HCEC 1CT (cell line): ENCODE measurements around the gene ZNF341.
"Not testable (repeated sequence)": the region's sequence is repeated elsewhere in the genome, so short reads cannot be mapped to it uniquely, and the experiment has no call there.

Experiments used
- DNase-seq: peaks from one replicate; pipeline ENCODE4 v3.0.0-alpha.2; 2017

ZNF341 gene

DNA sequence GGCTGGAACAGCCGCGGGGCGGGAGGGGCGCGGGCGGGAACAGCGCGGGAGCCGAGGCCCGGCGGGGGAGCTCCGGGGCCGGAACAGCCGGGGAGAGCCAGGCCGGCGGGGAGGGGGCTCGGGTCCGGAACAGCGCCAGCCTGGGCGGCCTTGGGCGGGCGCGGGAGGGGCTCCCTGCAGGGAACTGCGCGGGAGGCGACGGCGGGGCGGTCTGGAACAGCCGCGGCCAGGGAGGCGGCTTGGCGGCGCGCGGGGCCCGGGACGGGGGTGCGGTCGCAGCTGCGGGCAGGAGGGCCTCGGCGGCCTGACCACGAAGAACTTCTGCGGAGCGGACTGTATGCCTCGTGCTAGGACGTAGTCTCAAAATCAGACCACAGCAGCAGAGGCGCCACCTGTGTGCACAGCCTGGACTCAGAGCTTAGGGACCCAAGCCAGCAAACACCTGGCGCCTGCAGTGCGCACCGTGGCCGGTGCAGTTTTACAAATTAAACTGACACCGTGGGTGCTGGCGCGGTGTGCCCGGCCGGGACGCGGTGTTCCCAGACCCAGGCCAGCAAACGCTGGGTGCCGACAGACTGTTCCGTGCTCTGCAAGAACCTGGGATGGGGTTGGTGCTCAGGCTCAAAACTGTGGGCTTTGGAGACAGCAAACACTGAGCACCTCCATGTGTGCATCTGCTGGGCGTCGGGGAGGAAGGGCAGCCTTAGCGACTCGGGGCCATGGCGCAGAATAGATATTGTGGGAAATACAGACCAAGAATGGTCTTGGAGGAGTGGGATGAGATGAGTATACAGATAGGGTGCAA is 572 bp downstream of the ZNF341 start:
- no peak for DNase-seq

DNA sequence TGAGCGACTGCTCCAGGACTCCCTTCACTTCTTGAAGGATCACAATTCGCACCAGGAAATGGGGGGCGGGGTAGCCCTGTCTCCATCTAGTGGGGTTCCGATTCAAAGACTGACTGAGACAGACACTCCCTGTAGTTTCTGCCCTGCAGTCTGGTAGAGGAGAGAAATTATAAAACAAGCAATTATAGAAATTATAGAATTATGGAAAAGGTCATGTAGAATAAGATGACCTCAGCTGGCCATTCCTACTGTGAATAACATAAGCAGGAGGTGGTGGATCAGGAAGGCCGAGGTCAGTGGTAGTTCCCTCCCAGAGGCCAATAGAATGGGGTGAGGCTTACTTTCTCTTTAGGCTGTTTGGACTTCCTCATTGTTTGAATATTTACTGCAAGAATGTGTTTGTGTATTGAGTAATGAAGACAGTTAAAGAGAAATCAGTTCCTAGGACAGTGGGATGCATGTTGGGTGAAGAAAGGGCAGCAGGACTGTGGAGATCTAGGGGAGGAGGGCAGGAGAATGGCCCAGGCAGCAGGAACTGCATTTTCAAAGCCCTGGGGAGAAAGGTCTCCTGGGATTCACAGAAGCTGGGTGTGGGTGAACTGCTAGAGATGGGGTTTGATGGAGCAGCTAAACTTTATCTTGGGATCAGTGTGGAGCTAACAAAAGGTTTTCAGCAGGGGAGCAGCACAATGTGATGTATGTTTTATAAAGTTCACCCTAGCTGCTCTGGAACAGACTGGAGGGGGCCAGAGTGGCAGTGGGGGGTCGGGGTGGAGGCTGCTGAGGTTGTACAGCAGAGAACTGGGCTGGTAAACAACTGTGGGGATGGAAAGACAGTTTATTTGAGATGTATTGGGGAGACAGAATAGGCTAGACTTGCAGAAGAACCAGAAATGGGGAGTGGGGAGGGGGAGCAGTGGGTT is 2.1 kb downstream of the ZNF341 start:
- DNase-seq, result peak; percentile 89

DNA sequence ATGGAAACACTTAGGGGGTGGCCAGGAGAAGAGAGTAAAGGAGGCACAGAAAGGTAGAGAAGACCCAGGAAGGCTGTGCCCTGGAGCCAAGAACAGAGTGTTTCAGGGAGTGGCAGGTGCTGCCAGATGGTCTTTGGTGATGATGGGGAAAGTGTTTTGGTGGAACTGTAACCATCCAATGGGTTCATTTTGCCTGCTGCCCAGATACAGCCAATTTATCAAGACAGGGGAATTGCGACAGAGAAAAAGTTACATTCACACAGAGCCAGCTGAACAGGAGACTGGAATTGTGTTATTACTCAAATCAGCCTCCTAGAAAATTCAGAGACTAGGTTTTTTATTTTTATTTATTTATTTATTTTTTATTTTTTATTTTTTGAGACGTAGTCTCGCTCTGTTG is 5.2 kb downstream of the ZNF341 start:
- DNase-seq, result no peak

DNA sequence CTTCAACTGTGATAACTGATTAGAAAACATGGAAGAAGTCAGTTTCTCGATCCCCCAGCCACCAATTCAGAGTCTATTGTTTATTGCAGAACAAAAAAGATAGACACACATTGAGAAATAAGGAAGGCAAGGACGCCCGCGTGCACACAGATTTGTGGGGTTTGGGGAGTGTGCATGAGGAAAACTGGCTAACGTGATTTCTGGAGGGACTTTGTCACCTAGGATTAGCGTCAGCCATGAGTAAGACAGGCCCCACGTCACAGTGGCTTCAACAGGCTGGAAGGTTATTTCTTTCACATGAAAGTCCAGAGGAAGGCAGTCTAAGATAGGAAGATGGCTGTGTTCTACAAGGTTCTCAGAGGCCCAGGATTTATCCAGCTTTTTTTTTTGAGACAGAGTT is 7.7 kb downstream of the ZNF341 start:
- DNase-seq, result no peak

DNA sequence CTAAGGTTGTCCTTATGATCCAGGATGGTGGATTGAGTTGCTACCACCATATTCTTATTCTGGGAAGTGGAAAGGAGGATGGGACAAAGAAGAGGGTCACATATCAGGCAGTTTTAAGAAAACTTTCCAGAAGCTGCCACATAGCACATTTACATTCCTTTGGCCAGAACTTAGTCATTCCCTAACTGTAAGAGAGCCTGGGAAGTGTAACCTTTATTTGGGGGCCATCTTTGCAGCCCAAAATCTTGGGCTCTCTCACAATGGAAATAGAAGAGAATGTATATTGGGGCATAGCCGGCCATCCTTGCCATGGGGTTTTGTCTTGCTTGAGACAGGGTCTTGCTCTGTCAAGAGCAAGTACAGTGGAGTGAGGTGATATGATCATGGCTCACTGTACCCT is 8.4 kb downstream of the ZNF341 start:
- DNase-seq, result no peak

DNA sequence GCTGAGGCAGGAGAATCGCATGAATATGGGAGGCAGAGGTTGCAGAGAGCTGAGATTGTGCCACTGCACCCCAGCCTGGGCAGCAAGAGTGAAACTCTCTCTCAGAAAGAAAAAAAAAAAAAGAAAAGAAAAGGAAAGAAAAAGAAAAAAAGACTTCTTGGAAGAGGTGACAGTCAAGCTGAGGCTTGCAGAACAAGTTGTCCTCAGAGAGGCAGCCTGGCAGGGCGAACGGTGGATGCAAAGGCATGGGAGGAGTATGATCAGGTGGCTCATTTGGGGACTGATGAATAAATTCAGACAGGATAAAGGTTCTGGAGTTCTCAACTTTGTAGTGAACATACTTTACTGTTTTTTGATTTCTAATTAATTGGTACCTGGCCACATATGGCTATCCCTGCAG is 12.4 kb downstream of the ZNF341 start:
- no peak for DNase-seq

DNA sequence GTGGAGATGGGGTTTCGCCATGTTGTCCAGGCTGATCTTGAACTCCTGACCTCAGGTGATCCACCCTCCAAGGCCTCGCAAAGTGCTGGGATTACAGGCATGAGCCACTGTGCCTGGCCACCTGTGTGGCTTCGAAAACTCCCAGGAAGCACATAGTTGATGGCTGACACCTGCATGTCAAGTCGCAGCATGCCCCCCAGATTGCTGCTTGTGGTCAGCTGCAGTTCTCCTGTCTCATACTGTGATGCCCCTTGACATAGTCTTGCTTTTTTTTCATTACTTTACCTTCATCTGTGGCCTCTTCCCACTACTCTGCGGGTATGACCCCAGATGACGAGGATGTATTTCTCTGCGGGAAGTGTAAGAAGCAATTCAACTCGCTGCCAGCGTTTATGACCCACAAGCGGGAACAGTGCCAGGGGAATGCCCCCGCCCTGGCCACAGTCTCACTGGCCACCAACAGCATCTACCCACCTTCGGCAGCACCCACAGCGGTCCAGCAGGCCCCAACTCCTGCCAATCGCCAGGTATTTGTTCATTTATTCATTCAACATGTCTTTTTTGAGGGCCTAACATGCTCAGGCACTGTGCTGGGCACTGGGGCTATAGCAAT is 13.1 kb downstream of the ZNF341 start:
- no peak for DNase-seq

DNA sequence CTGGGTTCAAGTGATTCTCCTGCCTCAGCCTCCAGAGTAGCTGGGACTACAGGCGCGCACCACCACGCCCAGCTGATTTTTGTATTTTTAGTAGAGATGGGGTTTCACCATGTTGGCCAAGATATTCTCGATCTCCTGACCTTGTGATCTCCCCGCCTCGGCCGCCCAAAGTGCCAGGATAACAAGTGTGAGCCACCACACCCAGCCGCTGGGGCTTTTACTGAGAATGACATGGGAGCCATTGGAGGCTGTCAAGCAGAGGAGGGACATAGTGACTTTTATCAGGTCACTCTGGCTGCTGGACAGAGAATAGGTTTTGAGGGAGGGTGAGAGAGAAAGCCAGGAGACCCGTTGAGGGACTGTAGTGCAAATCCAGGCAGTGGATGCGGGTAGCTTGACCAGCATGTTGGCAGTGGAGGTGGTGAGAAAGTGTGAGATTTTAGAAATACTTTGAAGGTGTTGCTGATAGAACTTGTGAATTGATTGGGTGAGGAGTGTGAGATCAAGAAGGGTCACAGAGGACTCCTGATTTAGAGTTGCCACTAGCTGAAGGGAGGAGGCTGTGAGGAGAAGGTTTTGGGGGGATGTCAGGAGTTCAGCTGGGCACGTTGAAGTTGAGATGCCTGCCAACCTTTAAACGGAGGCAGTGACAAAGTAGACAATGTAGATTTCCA is 14.7 kb downstream of the ZNF341 start:
- no peak for DNase-seq

DNA sequence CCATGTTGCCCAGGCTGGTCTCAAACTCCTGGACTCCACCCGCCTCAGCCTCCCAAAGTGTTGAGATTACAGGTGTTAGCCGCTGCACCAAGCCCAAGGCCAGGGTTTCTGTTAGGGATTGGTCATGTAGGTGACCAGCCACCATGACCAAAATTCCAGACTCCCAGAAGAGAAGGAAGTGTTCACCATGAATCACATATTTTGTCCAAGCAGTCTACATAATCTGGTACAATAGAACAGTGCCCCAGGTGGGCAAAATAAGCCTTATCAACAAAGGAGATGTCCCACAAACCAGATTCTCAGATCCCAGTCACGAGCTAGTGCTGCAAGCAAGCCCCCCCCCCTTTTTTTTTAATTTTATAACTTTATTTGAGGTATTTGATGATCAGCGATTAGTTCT is 20.0 kb downstream of the ZNF341 start:
- no peak for DNase-seq

DNA sequence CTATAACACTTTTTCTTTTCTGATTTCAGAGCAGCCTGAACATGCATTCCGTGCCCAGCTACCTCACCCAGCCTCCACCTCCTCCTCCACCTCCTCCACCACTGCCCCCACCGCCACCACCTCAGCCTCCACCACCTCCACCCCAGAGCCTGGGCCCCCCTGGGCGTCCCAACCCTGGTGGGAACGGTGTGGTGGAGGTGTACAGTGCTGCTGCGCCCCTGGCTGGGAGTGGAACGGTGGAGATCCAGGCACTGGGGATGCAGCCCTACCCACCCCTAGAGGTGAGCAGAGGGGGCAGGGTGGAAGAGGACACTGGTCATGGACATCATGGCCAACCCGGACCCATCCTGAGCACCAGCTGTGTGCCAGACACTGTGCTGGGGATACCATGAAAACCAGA is 21.3 kb downstream of the ZNF341 start:
- DNase-seq, result no peak

DNA sequence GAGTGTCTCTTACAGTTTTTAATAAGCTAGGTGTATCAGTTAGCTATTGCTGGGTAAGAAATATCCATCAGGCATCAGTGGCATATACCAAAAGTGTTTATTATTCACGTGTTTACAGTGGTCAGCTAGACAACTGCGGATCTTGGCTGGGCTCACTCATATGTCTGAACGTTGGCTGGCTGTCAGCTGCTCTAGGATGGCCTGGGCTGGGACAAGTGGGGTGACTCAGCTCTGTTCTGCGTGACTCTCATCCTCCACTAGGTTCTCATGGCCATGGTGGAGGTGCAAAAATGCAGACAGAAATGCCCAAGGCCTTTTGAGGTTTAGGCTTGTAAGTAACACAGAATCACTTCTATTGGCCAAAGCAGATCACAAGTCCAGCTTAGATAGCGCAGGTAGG is 22.0 kb downstream of the ZNF341 start:
- DNase-seq, result peak; percentile 2

DNA sequence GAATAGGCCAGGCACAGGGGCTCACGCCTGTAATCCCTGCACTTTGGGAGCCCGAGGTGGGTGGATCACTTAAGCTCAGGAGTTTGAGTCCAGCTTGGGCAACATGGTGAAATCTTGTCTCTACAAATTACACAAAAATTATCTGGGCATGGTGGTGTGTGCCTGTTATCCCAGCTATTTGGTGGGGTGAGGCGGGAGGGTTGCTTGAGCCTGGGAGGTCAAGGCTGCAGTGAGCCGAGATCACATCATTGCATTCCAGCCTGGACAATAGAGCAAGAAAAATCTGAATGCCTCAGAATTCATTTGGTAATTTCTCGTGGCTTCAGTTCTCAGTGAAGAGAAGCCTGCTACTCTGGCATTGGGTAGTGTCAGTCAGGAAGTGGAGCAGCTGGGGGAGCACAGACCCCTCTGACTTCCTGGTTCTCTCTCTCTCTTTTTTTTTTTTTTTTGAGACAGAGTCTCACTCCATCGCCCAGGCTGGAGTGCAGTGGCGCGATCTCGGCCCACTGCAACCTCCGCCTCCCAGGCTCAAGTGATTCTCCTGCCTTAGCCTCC is 24.2 kb downstream of the ZNF341 start:
- DNase-seq, result not testable (repeated sequence)

DNA sequence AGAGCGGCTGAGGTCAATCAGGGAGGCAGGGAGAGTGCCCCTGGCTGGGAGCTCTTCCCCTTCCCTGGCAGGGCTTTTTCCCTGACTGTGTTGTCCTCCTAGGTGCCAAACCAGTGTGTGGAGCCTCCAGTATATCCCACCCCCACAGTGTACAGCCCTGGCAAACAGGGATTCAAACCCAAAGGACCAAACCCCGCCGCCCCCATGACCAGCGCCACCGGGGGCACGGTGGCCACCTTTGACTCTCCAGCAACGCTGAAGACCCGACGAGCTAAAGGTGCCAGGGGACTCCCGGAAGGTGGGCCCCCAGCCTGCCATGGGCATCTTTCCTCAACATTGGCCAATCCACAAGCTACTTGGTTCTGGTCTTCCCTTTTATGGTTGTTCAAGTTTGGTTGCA is 25.2 kb downstream of the ZNF341 start:
- DNase-seq, result no peak

DNA sequence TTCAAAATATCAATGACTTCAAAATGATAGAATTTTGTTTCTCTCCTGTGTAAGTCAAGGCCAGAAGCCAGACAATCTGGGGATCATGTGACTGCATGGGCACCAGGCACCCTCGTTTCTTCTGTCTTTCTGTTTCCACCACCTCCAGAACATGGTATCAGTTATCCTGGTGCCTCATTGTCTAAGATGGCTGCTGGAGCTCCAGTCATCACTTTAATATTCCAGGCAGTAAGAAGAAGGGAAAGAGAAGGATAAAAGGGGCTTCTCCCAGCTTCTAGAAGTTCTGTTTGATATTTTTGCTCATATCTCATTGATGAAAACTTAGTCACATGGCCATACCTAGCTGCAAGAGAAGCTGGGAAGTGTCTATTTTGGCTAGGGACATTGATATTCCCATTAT is 25.7 kb downstream of the ZNF341 start:
- no peak for DNase-seq

DNA sequence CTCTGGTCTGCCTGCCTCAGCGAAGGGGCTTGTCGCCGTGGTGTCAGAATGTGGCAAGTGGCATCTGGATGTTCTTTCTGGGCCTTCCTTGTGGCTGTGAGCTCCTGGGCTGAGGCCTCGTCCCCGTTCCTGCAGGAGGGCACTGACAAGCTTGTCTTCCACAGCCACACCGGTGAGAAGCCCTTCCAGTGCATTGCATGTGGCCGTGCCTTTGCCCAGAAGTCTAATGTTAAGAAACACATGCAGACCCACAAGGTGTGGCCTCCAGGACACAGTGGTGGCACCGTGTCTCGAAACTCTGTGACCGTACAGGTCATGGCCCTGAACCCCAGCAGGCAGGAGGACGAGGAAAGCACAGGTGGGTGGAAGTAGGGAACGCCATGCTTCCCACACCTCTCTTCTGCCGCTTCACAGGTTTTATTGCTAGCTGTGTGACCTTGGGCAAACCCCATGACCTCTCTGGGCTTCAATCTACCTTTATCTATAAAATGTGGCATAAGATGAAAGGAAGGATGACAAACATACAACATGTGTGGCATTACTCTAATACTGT is 30.0 kb downstream of the ZNF341 start:
- DNase-seq, result no peak

DNA sequence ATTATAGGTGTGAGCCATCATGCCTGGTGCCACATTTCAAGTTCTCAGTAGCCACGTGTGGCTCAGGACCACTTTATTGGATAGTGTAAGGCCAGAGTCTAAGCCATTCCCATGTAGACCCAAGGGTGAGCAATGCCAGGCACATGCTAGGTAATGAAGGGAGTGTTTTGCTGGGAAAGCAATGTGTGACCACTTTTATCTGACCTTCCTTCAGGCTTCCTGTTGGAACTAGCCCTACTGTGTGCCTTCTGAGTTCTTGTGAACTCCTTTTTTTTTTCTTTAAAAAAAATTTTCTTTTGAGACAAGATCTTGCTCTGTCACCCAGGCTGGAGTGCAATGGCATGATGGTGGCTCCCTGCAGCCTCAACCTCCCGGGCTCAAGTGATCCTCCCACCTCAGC is 33.3 kb downstream of the ZNF341 start:
- no peak for DNase-seq

DNA sequence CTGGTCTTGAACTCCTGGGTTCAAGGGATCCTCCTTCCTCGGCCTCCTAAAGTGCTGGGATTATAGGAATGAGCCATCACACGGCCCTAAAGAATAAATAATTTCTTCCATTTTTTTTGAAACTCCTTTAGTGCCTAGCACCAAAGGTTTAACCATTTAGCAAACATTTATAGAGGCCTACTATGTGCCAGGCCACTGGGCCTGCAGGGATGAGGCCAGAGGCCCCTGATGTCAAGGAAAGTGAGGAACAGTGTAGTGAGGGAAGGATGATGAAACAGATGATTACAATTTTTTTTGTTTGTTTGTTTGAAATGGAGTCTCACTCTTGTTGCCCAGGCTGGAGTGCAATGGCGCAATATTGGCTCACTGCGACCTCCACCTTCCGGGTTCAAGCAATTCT is 33.8 kb downstream of the ZNF341 start:
- DNase-seq, result no peak

DNA sequence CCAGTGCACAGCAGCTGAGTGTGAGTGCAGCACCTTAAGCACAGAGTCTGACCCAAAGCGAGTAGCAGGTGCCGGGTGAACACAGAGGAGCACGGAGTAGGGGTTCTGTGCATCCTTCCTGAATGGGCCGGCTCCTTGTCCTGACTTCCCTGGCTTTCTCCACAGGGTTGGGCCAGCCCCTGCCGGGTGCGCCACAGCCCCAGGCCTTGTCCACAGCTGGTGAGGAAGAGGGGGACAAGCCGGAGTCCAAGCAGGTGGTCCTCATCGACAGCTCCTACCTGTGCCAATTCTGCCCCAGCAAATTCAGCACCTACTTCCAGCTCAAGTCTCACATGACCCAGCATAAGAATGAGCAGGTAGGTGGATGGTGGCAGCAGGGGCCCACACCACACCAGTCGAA is 34.9 kb downstream of the ZNF341 start:
- no peak for DNase-seq

DNA sequence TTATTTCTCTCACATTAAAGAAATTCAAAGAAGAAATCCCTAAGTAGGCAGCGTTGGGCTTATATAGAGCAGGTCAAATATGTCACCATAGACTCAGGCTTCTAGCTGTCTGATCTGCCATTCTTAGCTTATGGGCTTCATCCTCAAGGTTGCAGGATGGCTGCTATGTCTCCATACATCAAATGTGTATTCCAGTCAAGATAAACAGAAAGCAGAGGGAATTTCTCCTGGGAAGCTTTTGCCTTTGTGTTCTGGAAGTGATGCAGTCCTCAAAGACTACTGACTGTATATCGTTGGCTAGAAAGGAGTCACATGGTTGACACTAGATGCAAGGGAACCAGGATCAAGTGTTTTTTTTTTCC is 36.0 kb downstream of the ZNF341 start:
- DNase-seq, result no peak

DNA sequence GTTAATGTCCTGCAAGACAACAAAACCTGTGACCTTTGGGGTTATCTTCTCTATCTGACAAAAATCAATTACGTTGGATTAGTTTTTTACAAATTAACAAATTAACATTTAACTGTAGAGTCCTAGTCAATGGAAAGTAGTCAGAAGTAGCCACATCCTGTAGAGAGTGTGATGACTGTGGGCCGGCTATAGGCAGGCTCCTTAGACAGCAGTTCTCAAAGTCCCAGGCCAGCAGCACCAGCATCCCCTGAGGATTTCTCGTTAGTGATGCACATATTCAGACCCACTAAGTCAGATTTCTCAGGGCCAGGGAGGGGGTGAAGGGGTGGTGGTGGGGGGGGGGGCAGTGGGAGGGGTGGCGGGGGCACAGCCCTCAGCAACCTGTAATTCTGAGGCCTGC is 37.2 kb downstream of the ZNF341 start:
- no peak for DNase-seq

DNA sequence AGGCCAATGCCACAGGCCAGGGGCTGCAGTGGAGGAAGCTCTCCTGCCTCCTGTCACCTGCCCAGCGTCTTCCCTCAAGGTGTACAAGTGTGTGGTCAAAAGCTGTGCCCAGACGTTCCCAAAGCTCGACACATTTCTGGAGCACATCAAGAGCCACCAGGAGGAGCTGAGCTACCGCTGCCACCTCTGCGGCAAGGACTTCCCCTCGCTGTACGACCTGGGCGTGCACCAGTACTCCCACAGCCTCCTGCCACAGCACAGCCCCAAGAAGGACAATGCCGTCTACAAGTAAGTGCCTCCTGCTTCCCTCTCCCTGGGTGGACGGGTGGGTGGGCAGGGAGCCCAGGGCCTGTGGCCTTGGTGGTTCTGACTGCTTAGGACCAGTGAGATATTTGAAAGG is 38.2 kb downstream of the ZNF341 start:
- no peak for DNase-seq

DNA sequence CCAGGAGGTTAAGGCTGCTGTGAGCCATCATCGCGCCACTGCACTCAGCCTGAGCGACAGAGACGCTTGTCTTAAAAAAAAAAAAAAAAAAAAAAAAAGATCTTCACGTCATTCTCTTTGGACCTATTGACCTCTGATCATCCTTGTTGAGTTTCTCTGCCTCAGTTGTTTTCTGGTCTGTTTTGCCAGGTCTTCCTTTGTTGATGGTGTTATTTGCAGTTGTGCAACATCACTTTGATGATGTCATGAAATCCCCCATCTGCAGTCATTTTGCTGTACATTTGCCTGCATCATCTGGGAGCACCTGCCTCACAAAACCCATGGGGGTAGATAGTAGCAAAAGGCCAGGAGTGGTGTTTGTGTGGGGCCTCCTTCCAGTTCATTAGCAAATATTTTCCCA is 40.1 kb downstream of the ZNF341 start:
- DNase-seq, result no peak

DNA sequence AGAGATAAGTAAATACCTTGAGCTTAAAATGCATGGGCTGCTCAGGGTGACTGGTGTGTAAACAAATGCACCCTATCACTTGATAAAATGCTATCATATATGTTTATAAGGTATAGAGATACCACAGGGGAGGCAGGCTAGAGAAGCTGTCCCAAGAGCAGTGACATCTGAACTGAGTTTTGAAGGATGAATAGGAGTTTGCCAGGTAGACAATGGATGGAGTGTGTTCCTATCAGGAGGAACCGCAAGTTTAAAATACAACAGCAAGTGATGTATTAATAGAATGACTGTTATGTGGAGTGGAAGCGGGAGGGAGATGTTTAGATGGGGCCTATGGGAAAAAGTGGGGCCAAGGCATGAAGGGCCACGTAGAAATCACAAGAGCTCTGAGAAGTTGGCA is 40.6 kb downstream of the ZNF341 start:
- DNase-seq, result no peak
